EH (cell line): Measurements from ENCODE around the gene CEL.
"Not testable (repeated sequence)": the region's sequence is repeated elsewhere in the genome, so short reads cannot be mapped to it uniquely, and the experiment has no call there.

Experiments
- DNase-seq: peaks from one replicate; pipeline ENCODE4 v3.0.0-alpha.2; 2015; ENCODE audit warnings: low read depth

Gene CEL

GRCh38 chr9:133086212-133086860 lies 24.6 kb downstream of the CEL start:
- DNase-seq: not testable (repeated sequence)

DNA sequence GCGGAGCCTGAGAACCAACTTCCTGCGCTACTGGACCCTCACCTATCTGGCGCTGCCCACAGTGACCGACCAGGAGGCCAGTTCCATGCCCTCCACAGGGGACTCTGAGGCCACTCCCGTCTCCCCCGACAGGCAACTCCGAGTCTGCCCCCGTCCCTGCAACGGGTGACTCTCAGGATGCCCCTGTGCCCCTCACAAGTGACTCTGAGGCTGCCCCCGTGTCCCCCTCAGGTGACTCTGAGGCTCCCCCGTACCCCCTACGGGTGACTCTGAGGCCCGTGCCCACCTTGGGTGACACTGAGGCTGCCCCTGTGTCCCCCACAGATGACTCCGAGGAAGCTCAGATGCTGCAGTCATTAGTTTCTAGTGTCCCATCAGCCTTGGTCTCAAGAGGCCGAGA lies 25.1 kb downstream of the CEL start:
- no peak for DNase-seq

DNA sequence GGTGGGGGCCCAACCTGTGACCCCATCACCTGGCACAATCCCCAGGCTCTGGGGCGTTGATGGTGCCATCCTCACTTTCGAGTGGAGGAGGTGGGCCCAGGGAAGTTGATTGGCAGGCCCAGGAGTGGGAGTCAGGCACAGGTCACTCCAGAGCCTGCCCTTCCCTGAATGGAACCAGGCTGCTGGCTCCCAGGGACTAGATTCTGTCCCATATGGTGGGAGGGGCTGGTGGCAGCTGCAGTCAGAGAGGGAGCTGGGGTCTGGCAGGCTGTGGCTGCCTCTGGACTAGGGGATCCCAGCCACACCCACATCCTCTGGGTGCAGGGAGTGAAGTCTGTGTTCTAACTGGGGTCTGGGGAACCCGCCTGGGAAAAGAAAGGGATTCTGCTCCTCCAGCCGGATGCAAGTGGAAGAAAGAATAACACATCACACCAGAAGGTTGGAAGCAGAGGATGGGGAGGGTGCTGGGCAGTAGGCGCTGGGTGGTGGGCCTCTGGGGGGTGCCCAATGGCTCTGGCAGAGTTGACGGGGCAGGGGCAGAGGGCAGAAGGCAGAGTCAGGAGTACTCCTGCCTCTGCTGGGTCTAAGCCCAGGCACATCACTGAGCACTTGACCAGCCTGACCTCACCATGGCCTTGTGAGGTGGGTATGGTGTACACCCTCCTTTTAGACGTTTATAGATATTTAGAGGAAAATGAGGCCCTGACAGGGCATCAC lies 25.8 kb downstream of the CEL start:
- no peak for DNase-seq

- DNase-seq: no peak
These were observed 26.5 kb downstream of the CEL start for GRCh38 chr9:133088146-133088750.

GRCh38 chr9:133088756-133089155 lies 27.0 kb downstream of the CEL start:
- no peak for DNase-seq

DNA sequence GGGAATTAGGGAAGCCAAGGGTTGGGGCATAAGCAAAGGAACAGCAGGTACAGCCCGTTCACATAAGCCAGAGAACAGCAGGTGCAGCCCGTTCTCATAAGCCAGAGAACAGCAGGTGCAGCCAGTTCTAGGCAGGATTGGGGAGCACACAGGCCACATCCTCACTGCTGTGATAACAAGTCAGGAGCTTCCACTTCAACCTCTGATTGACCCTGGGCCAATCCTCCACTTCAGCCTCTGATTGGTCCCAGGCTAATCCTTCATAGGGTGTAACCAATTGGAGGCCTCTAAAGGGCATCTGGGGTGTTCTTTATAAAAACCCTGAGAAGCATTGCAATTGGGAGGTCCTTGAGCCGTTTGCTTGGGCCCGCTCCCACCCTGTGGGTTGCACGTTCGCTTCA lies 27.5 kb downstream of the CEL start:
- no peak for DNase-seq

GRCh38 chr9:133090187-133090586 lies 28.4 kb downstream of the CEL start:
- DNase-seq: no peak

DNA sequence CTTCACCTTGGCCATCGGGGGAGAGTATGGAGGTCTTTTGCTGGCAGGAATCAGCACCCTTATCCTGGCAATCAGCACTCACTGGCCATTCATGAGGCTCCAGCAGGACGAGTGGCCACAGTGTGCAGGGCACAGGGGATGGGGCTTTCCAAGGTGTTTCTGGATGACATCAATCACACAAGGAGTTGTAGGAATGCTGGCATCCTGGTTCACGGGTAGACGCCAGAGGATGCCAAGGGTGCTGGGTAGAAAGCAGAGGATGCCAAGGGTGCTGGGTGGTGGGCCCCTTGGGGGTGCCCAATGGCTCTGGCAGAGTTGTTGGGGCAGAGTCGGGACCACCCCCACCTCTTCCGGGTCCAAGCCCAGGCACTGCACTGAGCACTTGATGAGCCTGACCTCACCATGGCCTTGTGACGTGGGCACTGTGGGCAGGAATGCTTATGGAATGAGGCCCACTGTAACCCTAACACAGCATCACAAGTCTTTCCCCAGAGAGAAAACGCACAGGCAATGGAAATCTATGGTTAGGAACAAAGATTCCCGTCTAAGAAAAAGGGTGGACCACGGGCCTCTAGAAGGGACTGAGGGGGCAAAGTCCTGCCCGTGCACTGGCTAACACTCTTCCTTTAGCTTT lies 29.1 kb downstream of the CEL start:
- DNase-seq: no peak

DNA sequence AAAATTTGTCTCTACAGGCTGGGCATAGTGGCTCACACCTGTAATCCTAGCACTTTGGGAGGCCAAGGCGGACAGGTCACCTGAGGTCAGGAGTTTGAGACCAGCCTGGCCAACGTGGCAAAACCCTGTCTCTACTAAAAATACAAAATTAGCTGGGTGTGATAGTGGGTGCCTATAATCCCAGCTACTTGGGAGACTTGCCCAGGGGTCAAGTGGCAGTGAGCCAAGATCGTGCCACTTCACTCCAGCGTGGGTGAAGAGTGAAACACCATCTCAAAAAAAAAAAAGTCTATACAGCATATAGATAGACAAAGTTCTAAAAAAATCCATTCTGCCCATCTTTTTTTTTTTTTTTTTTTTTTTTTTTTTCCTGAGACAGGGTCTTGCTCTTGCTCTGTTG lies 32.6 kb downstream of the CEL start:
- DNase-seq: not testable (repeated sequence)

DNA sequence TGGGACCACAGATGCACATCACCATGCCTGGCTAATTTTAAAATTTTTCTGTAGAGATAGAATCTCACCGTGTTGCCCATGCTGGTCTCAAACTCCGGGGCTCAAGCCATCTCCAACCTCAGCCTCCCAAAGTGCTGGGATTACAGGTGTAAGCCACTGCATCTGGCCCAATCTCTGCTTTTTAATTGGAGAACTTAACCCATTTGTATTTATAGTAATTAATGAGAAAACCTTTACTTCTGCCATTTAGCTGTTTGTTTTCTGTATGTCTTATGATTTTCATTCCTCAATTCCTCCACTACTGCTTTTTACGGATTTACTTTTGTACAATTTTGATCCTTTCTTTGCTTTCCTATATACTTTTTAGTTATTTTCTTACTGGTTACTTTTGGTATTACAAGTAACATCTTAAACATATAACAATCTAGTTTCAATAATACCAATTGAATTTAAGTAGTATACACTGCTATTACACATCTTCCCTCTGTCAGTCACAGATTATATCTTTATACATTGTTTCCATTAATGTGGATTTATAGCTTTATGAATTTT lies 33.1 kb downstream of the CEL start:
- no peak for DNase-seq

DNA sequence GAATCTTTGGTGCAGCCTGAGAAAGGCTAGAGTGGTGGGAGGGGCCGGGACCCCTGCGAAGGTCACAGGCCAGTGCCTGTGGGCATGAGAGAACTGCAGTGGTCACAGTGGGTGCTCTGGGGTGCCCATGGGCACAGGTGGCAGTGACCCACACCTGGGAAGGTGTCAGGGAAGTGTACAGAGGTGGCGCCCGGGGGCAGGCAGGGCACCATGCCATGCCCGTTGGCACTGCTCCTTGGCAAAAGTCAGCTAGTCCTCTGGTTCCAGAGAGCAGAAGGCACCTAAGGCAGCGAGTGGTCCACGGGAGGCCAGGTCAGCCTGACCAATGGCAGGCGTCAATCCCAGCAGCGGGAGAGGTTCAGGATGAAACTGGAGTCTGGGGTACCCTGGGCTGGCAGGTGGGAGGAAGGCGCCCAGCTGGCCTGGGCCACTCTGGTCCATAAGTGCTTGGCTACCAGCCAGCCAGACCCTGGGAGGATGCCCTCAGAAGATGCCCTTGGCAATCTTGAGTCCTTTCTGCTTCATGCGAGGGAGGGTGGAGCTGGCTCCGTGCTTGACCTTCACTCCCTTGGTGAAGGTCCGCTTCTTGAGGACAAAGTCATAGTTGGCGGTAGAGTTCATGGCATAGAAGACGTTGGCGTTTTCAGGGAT lies 36.4 kb downstream of the CEL start:
- no peak for DNase-seq

DNA sequence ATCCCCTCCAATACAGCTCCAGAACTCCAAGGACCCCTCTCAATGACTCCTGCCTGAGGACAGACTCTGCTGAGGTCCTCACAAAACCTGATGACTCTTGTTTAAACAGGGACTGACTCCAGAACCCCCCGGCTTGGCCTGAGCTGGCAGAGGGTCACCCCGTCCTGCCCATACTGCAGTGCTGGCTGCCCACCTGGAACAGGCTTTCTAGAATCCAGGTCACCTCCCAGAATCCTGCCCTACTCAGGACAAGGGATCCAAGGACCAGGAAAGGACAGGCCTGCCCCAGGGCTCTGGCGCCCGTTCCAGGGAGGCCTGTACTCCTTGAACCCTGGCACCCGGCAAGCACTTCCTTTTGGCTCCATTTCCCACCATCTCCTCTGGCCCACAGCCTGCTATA lies 37.1 kb downstream of the CEL start:
- no peak for DNase-seq

DNA sequence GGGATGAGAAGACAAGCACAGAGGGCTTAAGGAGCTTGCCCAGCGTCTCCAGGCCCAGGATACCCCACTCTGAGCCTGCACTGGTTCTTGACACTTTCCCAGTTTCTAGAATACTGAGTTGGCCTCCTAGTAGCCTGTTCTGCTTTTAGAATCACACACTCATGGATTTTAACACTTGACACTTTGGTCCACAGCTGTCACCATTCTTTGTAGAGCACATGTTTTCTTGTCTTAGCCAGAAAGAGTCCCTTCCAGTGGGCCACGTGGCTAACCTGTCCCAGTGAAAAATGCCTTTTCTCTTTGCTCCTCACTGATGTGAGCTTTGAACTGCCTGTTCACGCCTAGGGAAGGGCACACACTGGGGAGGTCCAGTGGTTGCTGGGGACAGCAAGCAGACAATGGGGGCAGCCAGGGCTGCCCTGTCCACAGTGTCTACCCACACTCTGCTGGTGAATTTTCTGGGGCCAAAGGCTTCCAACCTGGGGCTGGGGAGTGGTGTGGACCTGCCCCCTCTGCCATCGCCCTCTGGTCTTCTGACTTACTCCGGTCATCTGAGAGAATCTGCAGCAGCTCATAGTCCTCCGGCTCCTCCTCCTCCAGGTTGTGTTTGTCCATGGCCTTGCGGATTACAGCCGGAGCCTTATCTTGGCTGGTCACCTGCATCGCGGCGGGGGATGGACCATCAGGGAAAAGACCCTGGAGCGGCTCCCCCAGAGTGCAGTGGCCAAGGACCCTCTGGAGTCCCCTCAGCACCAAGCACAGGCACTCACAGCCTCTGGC lies 38.1 kb downstream of the CEL start:
- no peak for DNase-seq

GRCh38 chr9:133100506-133101355 lies 39.0 kb downstream of the CEL start:
- no peak for DNase-seq

DNA sequence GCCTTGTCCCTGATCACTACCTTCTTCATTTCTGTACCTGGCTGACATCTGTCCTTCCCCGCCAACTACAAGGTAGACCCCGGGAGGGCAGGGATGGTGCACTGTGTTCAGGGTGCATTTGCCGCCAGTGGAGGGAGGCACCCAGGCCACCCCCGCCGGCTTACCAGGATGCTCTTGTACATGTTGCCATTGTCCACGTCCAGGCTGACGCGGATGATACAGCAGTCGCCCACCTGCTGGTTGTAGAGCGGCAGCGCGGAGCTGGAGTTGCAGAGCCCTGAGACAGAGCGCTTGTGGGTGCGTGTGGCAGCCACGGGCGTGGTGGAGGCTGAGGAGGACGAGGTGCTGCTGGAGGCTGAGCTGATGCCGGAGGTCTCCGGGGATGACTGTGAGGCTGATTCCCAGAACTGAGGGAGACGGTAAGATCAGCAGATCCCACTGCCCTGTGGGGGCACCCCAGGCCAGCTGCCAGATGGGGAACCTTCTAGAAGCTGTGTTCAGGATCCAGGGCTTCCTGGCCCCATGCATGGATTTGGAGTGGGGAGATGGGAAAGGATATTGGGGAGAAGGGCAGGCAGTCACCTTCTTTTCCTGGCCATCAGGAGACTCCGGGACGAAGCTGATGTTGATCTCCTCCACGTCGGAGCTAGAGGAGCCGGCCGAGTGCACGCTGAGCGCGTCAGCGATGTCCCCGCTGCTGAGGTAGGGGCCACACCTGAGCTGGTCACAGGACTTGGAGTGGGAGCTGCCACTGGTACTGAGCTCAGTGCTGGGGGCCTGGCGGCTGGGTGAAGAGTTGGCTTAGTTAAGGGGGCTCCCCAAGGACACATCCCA lies 39.8 kb downstream of the CEL start:
- no peak for DNase-seq

DNA sequence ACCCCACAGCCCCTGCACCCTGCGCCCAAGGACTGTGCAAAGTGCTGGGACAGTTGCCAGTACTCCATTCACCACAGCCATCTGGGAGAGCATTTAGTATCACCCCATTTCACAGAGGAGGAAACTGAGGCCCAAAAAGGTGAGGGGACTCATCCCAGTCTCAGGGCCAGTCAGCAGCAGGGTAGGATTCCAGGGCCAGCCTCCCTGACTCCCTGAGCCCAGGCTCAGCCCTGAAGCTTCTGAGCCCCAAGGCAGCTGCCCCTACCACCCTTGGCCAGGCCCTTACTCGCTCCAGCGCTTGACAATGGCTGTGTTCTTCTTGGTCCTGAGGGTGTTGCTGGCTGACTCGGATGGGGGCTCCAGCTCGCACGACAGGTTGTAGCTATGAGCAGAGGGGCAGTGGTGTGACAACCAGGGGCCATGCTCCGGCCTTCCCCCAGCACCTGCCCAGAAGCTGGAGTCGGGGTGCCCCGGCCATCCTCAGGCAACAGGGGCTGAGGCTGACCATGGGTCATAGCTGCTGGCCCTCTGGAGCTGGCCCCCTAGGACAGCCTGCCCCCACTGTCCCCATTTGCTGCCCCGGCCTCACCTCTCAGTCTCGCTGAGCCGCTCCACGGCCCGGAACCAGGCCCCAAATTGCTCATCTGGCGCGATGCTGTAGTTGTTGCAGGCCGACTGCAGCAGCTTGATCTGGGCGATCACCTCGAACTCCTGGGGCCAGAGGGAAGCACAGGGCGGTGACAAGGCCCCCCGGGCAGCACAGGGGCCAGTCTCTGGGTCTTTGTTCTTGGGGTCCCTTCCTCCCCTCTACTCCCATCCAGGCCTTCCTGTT lies 40.6 kb downstream of the CEL start:
- DNase-seq: no peak

- DNase-seq: peak; percentile 54
These were observed 41.6 kb downstream of the CEL start for GRCh38 chr9:133103183-133103986.

DNA sequence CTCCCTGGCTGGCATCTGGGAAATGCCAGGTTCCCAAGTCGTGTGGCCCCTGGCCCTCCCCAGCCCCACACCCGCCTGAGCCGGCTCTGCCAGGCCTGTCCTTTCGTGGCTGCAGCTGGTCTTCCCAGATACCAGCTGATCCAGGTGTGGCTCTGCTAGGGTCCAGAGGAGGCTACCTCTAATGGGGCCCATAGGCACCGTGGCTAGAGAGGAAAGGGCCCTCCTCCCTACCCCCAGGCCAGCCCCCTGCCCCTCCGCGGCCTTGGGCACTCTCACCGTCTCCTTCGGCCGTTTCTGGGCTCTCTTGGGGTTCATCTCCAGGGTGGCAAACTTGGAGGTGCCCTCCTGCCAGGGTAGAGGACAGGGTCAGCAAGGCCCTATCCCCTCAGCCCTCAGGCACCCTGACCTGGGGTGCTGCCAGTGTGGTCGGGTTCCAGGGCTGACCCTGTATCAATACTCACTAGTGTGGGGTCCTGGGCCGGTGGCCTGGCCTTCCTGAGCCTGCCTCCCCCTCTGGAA lies 42.3 kb downstream of the CEL start:
- no peak for DNase-seq
